ENCODE measurements around the gene KLHL3.

DNA sequence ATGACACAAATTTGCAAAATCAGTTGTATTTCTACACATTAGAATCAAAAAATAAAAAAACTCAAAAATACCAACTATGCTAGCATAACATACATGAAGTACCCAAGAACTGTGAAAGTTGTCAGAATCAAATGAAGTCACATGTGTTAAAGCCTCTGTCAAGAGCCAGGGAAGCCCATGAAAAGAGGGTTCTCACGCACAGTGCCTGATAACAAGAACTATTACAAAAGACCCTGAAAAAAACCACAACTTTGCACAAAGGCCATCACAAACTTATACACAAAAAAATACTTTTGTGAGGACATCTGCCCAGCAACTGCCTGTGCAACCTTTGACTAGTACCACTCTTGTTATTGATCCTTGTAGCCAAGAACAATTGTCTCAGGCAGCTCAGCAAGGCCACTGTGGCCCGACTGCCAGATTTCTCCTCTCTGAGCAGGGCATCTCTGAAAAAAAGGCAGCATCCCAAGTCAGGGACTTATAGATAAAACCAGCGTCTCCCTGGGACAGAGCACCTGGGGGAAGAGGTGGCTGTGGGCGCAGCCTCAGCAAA, 47.2 kb upstream of the KLHL3 start:
- no peak for TF ChIP-seq POLR2AphosphoS5 (IDR thresholded peaks at IDR 0.05)
- TF ChIP-seq, protein P1, sequence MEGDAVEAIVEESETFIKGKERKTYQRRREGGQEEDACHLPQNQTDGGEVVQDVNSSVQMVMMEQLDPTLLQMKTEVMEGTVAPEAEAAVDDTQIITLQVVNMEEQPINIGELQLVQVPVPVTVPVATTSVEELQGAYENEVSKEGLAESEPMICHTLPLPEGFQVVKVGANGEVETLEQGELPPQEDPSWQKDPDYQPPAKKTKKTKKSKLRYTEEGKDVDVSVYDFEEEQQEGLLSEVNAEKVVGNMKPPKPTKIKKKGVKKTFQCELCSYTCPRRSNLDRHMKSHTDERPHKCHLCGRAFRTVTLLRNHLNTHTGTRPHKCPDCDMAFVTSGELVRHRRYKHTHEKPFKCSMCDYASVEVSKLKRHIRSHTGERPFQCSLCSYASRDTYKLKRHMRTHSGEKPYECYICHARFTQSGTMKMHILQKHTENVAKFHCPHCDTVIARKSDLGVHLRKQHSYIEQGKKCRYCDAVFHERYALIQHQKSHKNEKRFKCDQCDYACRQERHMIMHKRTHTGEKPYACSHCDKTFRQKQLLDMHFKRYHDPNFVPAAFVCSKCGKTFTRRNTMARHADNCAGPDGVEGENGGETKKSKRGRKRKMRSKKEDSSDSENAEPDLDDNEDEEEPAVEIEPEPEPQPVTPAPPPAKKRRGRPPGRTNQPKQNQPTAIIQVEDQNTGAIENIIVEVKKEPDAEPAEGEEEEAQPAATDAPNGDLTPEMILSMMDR (IDR thresholded peaks at IDR 0.05): no peak

Measured in suprapubic skin (tissue), 3 donors.